ENCODE measurements around the gene LITAFD.
A peak's percentile ranks its signal among the peaks of the same experiment; 100 is the strongest.

DNA sequence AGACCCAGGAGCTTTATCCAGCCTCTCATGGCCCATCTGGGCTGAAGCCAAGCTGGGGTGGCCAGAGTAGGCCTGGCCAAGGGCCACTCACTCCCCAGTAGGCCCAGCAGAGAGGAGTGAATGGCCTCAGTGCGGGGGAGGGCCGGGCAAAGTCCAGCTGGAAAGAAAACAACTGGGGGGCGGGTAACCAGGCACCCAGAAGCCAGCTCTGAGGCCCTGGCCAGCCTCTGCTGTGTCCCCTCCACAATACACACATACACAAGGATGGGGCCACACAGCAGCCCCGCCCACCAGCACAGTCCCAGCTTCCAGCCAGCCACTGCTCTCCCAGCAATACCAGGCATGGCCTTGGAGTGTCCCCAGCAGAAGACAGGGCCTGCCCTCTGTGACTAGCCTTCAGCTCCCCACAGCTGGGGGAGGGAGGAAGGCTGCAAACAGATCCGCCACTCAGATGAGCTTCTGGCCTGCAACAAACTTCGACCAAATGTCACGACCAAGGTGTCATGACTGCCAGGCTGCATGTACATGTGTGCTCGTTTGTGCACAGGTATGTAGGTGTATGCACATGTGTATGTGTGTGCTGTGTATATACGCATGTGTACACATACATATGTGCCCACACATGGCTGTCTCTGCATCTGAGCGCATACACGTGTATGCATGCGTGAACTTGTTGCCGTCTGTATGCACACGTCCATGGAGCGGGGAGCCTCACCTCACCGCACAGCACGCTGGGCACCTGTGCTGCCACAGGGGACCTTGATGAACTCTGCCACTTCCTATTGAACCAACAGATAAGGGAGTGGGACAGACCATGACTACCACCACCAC, 18.3 kb upstream of the LITAFD start:
- peak in 1 of 3 donors; percentile 27 for TF ChIP-seq POLR2AphosphoS5 (IDR thresholded peaks at IDR 0.05)
- TF ChIP-seq, protein P1, sequence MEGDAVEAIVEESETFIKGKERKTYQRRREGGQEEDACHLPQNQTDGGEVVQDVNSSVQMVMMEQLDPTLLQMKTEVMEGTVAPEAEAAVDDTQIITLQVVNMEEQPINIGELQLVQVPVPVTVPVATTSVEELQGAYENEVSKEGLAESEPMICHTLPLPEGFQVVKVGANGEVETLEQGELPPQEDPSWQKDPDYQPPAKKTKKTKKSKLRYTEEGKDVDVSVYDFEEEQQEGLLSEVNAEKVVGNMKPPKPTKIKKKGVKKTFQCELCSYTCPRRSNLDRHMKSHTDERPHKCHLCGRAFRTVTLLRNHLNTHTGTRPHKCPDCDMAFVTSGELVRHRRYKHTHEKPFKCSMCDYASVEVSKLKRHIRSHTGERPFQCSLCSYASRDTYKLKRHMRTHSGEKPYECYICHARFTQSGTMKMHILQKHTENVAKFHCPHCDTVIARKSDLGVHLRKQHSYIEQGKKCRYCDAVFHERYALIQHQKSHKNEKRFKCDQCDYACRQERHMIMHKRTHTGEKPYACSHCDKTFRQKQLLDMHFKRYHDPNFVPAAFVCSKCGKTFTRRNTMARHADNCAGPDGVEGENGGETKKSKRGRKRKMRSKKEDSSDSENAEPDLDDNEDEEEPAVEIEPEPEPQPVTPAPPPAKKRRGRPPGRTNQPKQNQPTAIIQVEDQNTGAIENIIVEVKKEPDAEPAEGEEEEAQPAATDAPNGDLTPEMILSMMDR (IDR thresholded peaks at IDR 0.05), result peak in 2 of 5 experiments; percentile 17 to 31
